HG03457 (cell line): ENCODE data around the gene DYRK3.

ENCODE experiments used
- ATAC-seq: cut with Tn5 transposase; IDR thresholded peaks from one replicate; pipeline ENCODE4 v1.9.1; 2021; ENCODE audit warnings: moderate number of reproducible peaks; ENCODE audit not compliant: unreplicated experiment

Gene DYRK3

GRCh38 chr1:206681359-206681758 lies 46.0 kb downstream of the DYRK3 start:
- no peak for ATAC-seq

DNA sequence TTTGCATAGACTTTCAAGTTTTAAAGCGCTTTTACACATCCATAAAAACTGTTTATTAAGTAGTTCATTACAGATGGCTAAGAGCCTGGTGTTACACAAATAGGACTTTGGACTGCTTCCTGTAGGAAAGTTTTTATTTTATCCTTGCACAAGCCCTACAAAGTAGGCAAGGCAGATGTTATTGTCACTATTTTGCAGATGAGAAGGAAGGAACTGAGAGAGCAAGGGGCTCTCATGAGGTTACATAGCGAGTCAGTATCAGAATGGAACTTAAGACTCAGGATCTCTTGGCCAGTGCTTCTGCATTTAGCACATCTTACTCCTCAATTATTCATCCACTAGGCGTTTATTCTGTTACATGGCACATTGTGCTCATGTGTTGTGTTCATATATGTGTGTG lies 46.8 kb downstream of the DYRK3 start:
- no peak for ATAC-seq

DNA sequence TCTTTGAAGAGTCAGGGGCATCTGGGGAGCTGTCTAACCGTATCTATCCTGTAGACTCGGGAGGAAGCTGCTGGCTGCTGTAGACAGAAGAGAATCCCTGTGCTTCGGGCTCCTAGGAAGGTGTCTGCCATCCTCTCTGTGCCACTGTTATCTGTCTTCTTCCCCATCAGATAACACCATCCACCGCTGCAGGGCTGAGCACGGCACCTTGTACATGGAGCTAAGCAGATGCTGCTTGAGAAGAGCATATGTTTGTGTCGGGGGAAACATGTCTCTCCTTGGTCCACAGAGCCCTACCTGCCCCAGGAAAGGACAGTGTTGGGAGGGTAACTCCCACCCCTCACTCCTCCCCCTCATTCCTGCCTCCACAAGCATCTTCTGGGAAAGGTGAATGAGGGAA lies 48.0 kb downstream of the DYRK3 start:
- ATAC-seq = no peak

GRCh38 chr1:206684003-206684402 lies 48.7 kb downstream of the DYRK3 start:
- no peak for ATAC-seq

DNA sequence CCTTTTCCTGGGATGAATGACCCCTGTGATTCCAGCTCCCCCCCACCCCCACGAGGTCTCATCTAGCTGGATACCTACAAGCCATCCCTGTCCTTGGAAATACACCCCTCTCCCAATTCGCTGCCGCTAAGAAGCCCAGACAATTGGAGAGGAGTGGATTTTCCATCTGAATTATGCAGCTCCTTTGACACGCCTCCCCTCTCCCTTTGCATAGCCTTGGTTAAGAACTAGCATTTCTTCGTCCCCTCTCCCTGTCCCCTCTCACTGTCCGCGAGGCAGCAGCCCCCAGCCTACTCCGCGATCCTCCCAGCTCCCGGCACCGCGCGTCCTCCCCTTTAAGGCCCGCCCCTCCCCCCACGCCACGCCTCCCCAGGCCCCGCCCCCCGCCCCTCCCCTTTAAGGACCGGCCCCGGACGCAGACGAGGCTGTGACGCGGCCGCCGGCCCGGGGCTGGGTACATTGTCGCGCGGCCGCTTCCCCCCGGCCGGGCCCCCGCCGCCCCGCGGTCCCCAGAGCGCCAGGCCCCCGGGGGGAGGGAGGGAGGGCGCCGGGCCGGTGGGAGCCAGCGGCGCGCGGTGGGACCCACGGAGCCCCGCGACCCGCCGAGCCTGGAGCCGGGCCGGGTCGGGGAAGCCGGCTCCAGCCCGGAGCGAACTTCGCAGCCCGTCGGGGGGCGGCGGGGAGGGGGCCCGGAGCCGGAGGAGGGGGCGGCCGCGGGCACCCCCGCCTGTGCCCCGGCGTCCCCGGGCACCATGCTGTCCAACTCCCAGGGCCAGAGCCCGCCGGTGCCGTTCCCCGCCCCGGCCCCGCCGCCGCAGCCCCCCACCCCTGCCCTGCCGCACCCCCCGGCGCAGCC lies 49.4 kb downstream of the DYRK3 start, which contains the start of gene MAPKAPK2:
Gene MAPKAPK2 (plus strand): TSS at position 428 of the 856 bp plus-strand sequence. CDS start 325 bp downstream, at position 753.
- no peak for ATAC-seq

- no peak for ATAC-seq
Measured at GRCh38 chr1:206685334-206685768, 50.0 kb downstream of the DYRK3 start.

- ATAC-seq = no peak
Measured at GRCh38 chr1:206685769-206686477, 50.6 kb downstream of the DYRK3 start.

- no peak for ATAC-seq
Measured at GRCh38 chr1:206686478-206687249, 51.3 kb downstream of the DYRK3 start.

DNA sequence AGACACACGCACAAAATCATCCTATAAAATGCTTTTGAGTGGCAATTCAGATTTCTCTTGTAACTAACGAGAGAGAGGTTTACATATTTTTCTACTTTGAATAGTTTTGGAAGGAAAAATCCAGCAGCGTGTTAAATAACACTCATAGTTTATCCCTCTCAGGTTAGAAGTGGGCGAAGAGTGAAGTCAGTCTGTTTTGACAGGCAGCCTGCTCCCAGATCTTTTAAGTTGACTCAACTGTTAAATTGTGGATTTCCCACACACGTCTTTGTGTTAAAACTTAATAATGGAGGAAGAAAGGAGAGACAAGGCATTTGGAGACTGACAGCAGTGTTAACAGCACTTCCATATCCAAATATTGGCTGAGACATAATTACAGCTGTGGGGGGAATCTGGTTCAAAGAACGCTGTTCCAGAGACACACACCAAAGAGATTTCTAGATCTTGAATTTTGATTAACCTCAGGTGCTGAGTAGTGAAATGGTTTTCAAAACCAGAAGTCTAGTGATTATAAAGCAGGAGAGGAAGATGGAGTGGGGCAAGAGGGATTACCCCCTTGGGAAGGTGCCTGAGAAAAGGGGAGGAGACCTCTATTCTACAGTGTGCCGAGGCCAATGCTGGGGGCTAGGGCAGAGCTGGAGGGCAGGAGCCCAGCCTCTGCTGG lies 52.0 kb downstream of the DYRK3 start:
- ATAC-seq = no peak

DNA sequence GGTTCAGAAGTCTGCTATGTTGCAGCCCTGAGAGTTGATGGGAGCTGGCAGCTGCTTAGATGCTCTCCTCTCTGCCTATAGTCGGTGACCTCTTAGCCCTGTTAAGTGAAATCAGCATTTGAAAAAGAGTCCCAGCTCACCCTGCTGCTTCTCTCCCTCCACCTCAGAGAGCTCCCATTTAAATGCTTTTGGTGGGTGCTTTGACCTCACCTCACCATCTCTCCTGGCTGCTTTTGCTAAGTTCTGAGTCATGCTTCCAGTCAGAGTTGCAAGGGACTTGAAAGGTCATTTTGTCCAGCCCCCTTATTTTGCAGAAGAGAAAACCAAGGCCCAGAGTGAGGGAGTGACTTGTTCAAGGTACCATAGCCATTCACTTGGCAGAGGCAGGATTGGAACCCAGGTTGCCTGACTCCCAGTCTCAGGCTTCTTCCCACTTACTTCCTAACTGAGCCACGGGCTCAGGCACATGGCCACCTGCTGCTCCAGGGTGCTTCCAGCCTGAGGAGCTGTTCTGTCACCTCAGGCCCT lies 52.6 kb downstream of the DYRK3 start:
- ATAC-seq = no peak

DNA sequence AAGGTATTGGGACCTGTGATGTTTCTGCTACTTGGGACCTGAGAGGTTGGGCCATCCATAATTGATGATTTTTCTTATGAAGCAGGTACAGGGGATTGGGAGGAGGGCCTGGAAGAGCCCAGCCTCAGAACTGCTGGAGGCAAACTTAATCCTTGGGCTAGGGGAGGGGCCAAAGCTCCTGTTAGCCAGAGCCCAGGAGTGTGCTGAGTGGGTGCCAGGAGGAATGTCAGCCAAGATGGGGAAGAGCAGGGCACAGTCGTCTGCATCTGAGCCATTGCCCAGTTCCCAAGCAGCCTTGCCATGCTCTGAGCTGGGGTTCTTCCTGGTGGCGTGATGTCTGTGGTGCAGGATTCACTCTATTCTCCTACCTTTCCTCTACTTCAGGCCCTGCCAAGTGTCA lies 55.2 kb downstream of the DYRK3 start:
- ATAC-seq = no peak

- no peak for ATAC-seq
Measured at GRCh38 chr1:206691604-206692003, 56.3 kb downstream of the DYRK3 start.

GRCh38 chr1:206693029-206693428 lies 57.7 kb downstream of the DYRK3 start:
- ATAC-seq = no peak

DNA sequence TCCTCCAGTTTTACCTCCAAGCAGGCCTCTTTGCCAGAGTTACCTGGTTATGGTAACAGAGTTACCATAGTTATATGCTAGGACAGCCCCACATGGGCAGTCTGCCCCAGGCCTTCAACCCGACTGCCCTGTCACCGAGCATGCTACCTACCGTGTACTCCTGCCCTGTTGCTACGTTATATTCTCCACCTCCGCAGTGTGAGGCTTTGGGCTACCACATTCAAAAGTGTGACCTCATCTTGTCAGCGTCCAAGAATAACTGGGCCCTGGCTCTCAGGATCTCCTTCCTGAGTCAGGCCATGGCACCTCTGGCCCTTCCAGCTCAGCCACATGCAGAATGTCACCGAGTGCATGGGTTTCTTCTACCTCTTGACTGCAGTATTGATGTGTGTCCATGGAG lies 58.3 kb downstream of the DYRK3 start:
- no peak for ATAC-seq

- ATAC-seq = no peak
Measured at GRCh38 chr1:206694171-206695124, 59.1 kb downstream of the DYRK3 start.

DNA sequence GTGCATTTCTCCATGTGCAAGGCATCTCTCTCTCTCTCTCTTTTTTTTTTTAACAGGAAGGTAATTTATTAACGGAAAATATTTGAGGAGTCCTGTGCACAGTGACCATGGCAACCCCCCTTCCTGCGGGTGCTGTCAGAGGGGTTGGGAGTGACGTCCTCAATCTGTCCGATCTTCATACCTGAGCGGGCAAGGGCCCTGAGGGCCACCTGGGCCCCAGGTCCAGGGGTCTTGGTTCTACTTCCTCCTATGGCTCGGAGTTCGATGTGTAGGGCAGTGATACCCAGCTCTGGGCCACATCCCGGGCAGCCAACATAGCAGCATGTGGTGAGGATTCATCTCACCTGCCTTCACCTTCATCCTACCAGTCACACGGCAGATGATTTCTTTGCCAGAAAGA lies 60.4 kb downstream of the DYRK3 start:
- no peak for ATAC-seq

GRCh38 chr1:206696812-206697585 lies 61.7 kb downstream of the DYRK3 start:
- no peak for ATAC-seq

DNA sequence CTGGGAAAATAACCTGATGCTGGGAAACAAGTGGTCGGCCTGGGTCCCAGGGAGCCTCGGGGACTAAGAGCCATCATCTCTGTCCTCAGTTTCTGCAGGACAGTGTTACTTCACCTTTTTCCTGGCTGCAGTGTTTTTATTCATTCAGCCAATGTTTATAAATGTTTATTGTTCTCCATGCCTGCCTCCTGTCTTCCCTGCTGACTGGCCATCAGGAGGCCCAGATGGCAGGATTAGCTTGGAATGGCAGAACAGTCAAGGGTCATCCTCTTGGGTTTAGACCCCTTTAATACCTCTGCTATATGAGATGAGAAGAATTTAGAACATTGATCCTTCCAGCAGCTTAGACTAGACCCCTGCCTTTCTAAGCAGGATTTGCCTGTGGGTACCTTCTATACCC lies 62.7 kb downstream of the DYRK3 start:
- ATAC-seq = no peak
